Psoas muscle (tissue), 8 donors: ENCODE data around the gene EIF3D. TPM values are rescaled to one million over a fixed set of nuclear protein-coding genes. Genes with fewer than 3 reads are reported as not detected.

Experiments used
- ATAC-seq, 4 donors: fragments of 200-7000 bp; cut with Tn5 transposase; one replicate each; pipeline ENCODE4 v1.9.1; 2020; ENCODE audit warnings: moderate library complexity in 3 of 4, mild to moderate bottlenecking in 2 of 4
- DNase-seq, 2 donors: peaks; one replicate each; pipeline ENCODE4 v3.0.0-alpha.2; 2020
- H3K27ac ChIP-seq: fragments of 200-600 bp; one replicate; pipeline ENCODE4 v1.8.0; 2022
- H3K27me3 ChIP-seq, 3 donors: fragments of 200-600 bp in 1 of 3; one replicate each; pipeline versions ENCODE4 v1.6.1 to v1.8.0; 2013 to 2022; ENCODE audit warnings: low read length in 2 of 3, mild to moderate bottlenecking in 2 of 3, moderate library complexity in 1 of 3; ENCODE audit not compliant: insufficient read depth in 3 of 3
- H3K36me3 ChIP-seq, 2 donors: fragments of 200-600 bp in 1 of 2; one replicate each; pipeline versions ENCODE4 v1.6.1 to v1.8.0; 2013 to 2022; ENCODE audit warnings: low read depth in 1 of 2, mild to moderate bottlenecking in 1 of 2, moderate library complexity in 1 of 2; ENCODE audit not compliant: insufficient read depth in 1 of 2
- H3K4me1 ChIP-seq: fragments of 200-600 bp; one replicate; pipeline ENCODE4 v1.8.0; 2022
- H3K4me3 ChIP-seq: fragments of 200-600 bp; one replicate; pipeline ENCODE4 v1.8.0; 2022; ENCODE audit warnings: mild to moderate bottlenecking
- H3K9me3 ChIP-seq: fragments of 200-600 bp; one replicate; pipeline ENCODE4 v1.8.0; 2022
- WGBS, 3 donors: extraction: QIAGEN DNeasy Blood & Tissue Kit; methylation state at CpG; one replicate each; pipeline versions ENCODE4 v1.1.6 to v1.1.7; 2013; 5-methylcytosine and 5-hydroxymethylcytosine counted together
- intact Hi-C, 2 donors: fragments of 100-400 bp; cut with DNase I; formaldehyde crosslinking; loops; one replicate each; pipeline versions ENCODE4 v1.11.0 to v1.14.2; 2022
- polyA plus RNA-seq, 3 donors: library from polyadenylated mRNA; stranded (reverse); fragments of 200-250 nt; gene quantifications; one replicate each; pipeline ENCODE4 v1.2.3, GENCODE V29; 2013
- total RNA-seq, 4 donors: library from RNA; stranded (reverse); fragmentation: NEBNext Ultra II Directional in 2 of 4; extraction: Animal tissue kit (Norgen Biotek cat#: 25700) in 2 of 4; gene quantifications; one replicate each; pipeline versions ENCODE4 v1.2.1 to v1.2.4, GENCODE V29; 2021 to 2023
- TF ChIP-seq, protein P1 (sequence below): fragments of 200-600 bp; IDR thresholded peaks from one replicate; pipeline ENCODE4 v1.8.0; 2022; ENCODE audit warnings: antibody characterized with exemption
- donor health status: healthy with polysubstance abuse.
- donor health status: DM: no; HTN: no; CAD: no; lungs with moderate emphysema.
- donor health status: Bipolar disorder and iron deficiency.
- donor health status: healthy.
- donor health status: DM: yes; HTN: yes; CAD: no.
- donor health status: DM: no; HTN: no; CAD: no.
- donor health status: DM: no; HTN: no; CAD: no.
- donor health status: DM: yes; HTN: yes; CAD: no.

Gene EIF3D
- total and polyA plus RNA-seq, 7 donors: 102 to 338 (median 120) TPM

DNA sequence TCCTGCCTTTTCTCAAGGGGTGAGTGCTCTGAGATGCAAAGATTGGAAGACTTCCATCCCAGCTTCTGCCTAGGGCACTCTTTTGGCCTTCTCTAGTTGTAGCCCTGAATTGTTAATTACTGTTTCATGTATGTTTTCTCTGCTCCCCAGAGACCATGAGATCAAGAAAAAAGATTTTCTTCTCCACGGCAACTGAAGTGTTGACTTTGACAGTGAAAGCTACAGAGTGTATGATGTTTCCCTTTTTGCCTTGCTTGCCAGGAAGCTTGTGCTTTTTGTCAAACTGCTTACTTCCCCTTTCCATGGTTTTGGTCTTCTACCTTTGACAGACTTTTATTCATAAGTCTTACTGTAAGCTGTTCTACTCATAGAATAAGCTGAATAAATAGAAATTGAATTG lies 23.3 kb upstream of the EIF3D start:
- Histone ChIP-seq H3K9me3 (no peaks in the 10 kb centered on the region), H3K4me1 (no peaks in the 10 kb centered on the region), H3K27me3 (peaks cover 0 to 72% (median 12%) of the 10 kb centered on the region in 3 donors), H3K4me3 (no peak overlapping the region), H3K27ac (no peak overlapping the region), H3K36me3 (no peaks in the 10 kb centered on the region)
- TF ChIP-seq, protein P1, sequence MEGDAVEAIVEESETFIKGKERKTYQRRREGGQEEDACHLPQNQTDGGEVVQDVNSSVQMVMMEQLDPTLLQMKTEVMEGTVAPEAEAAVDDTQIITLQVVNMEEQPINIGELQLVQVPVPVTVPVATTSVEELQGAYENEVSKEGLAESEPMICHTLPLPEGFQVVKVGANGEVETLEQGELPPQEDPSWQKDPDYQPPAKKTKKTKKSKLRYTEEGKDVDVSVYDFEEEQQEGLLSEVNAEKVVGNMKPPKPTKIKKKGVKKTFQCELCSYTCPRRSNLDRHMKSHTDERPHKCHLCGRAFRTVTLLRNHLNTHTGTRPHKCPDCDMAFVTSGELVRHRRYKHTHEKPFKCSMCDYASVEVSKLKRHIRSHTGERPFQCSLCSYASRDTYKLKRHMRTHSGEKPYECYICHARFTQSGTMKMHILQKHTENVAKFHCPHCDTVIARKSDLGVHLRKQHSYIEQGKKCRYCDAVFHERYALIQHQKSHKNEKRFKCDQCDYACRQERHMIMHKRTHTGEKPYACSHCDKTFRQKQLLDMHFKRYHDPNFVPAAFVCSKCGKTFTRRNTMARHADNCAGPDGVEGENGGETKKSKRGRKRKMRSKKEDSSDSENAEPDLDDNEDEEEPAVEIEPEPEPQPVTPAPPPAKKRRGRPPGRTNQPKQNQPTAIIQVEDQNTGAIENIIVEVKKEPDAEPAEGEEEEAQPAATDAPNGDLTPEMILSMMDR: no peak
- whole genome bisulfite sequencing, 3 donors: 27 to 34% (median 29%) methylated on average over 1 of the region's 1 CpG
- intact Hi-C loops: loop anchor here in 1 of 2 donors (5.0 kb wide), 1 partner anchor 215 kb away; no protein-coding TSS in a partner anchor
- no peak for DNase-seq
- ATAC-seq: no peak

- Histone ChIP-seq H3K4me3 (no peak overlapping the region), H3K4me1 (no peaks in the 10 kb centered on the region), H3K36me3 (no peaks in the 10 kb centered on the region), H3K27ac (no peak overlapping the region), H3K27me3 (peaks cover 0 to 78% (median 12%) of the 10 kb centered on the region in 3 donors), H3K9me3 (no peaks in the 10 kb centered on the region)
- no peak for ATAC-seq
- no peak for DNase-seq
- TF ChIP-seq, protein P1: no peak
- WGBS, 3 donors: 31 to 54% (median 39%) methylated on average over 13 of the region's 13 CpGs
- intact Hi-C loops: loop anchor here in 1 of 2 donors (5.0 kb wide), 1 partner anchor 216 kb away; no protein-coding TSS in a partner anchor
Observed at GRCh38 chr22:36550701-36551495, 21.9 kb upstream of the EIF3D start.

DNA sequence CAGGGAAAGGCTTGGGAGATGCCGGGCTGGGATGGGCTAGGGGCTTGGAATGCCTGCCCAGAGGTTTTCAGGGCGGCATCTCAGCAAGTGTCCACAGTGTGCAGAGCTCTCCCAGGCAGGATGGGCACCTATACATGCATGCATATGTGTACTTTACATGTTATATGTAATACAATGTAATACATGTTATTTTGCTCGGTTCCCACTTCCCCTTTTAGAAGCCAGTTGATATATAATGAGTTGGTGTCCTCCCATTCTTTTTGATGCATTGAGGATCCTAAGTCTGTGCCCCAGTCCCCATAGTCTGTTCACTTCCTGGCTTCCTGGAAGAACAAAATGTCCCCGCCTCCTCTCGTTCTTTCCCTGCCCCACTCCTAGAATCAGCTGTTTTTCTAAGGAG lies 20.1 kb upstream of the EIF3D start:
- no peak for DNase-seq
- no peak overlapping the region for H3K4me3 ChIP-seq
- no peaks in the 10 kb centered on the region for H3K9me3 ChIP-seq
- TF ChIP-seq, protein P1: no peak
- WGBS, 3 donors: 47 to 58% (median 53%) methylated on average over 5 of the region's 5 CpGs
- H3K4me1 ChIP-seq: no peaks in the 10 kb centered on the region
- ATAC-seq: no peak
- H3K36me3 ChIP-seq: no peaks in the 10 kb centered on the region
- intact Hi-C loops: loop anchor here in 1 of 2 donors (5.0 to 10.0 kb wide), 2 partner anchors 308 to 466 kb away; partner anchors contain the start of genes MPST and TST
- H3K27ac ChIP-seq: no peak overlapping the region
- H3K27me3 ChIP-seq: peaks cover 0 to 65% (median 12%) of the 10 kb centered on the region in 3 donors

GRCh38 chr22:36548606-36549005 lies 19.6 kb upstream of the EIF3D start:
- intact Hi-C loops: loop anchor here in 1 of 2 donors (5.0 to 10.0 kb wide), 2 partner anchors 309 to 466 kb away; partner anchors contain the start of genes MPST and TST
- H3K36me3 ChIP-seq: no peaks in the 10 kb centered on the region
- ATAC-seq (no peak), DNase-seq (no peak)
- peaks cover 0 to 62% (median 12%) of the 10 kb centered on the region in 3 donors for H3K27me3 ChIP-seq
- H3K4me1 ChIP-seq: no peaks in the 10 kb centered on the region
- TF ChIP-seq, protein P1: no peak
- no peak overlapping the region for H3K27ac ChIP-seq
- WGBS, 3 donors: 31 to 43% (median 35%) methylated on average over 14 of the region's 14 CpGs
- H3K9me3 ChIP-seq: no peaks in the 10 kb centered on the region
- H3K4me3 ChIP-seq: no peak overlapping the region
